Measurements from ENCODE around the gene ATOX1.

The ATOX1 gene

GRCh38 chr5:151773951-151774350, 15.5 kb upstream of the ATOX1 start:
- peaks cover 46% of the 10 kb centered on the region for H3K4me1 Mint-ChIP-seq
- peaks cover 54% of the 10 kb centered on the region for H3K36me3 Mint-ChIP-seq
- no peaks in the 10 kb centered on the region for H3K9me3 Mint-ChIP-seq
- ATAC-seq (no peak), DNase-seq (ENCODE audit: low spot score in 2 of 2) (no peak)
- no peak overlapping the region for H3K4me3 Mint-ChIP-seq
- H3K27ac Mint-ChIP-seq: no peak overlapping the region

DNA sequence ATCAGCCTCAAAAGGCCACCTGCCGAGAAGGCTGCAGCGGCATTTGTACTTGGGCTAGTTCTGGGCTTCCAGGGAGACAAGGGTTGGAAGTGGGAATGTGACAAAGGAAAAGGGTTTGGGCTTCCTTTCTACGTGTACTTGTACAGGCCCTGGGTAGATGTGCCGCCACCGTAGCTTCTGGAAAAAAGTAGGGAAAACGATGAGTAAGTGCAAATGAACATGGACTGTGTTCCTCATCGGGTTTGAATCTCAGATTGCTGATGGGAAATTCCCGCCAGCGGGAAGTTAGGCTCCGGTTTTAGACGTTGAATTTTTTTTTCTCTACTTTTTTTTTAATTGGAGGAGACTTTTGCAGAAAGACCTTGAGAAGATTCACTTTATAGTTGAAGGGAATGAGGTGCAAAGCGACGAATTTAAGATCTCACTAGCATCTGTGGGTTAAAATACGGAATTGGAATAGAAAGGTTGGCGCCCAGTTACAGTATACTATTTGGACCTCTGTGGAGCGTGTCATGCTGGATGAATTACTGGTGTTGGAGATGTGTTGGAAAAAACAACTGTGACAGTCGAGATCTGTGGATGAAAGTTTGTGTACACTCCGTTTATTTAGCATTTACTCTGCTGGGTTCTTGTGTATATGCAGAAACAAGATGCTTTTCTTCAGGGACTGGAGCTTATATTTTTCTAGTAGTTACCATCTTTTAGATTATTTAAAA, 14.6 kb upstream of the ATOX1 start:
- Mint-ChIP-seq H3K27ac (no peak overlapping the region), H3K36me3 (peaks cover 44% of the 10 kb centered on the region), H3K4me1 (peaks cover 40% of the 10 kb centered on the region), H3K4me3 (no peak overlapping the region), H3K9me3 (no peaks in the 10 kb centered on the region)
- DNase-seq (ENCODE audit: low spot score in 2 of 2): no peak
- no peak for ATAC-seq

- no peak overlapping the region for H3K27ac Mint-ChIP-seq
- no peaks in the 10 kb centered on the region for H3K9me3 Mint-ChIP-seq
- H3K4me3 Mint-ChIP-seq: no peak overlapping the region
- H3K4me1 Mint-ChIP-seq: peaks cover 32% of the 10 kb centered on the region
- peak; percentile 33 to 81 for DNase-seq (ENCODE audit: low spot score in 2 of 2)
- ATAC-seq: peak; percentile 1
- peaks cover 37% of the 10 kb centered on the region for H3K36me3 Mint-ChIP-seq
These were observed 13.8 kb upstream of the ATOX1 start for GRCh38 chr5:151772029-151772845.

DNA sequence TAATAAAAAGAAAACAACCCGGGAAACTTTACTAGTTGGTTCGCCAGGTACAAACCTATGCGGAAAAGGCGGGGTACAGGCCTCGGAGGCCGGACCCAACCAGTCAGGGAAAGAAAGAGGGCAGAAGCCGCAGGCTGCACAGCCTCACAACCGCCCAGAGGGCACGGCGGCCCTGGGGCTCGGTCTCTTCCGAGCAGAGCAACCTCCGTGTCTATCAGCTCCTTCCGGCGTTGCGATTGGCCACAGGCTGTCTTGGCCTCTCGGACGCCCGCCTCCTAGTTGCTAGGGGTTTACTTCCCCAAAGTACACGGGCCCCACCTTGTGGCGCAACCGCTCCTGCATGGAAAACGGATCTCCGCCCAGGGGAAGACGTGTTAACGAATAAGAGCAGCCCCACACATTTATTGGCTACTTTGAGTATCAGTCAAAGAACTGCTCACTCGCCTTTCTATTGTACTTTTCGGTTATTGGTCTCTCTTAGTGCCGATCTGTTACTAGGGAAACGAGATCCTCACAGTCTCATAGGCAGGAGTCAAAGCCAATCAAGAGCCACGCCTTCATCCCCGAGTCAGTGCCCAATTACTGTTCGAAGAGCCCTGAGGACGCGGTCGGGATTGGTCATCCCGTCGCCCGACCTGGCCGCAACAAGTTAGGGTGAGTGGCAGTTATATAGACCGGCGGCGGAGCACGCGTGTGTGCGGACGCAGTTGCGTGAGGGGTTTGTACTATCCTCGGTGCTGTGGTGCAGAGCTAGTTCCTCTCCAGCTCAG, 13.0 kb upstream of the ATOX1 start, which contains the start of gene G3BP1:
Gene G3BP1, plus strand, starts transcription at position 696 of the 770 bp plus-strand sequence. CDS start 14,667 bp downstream, outside the sequence.
- H3K27ac Mint-ChIP-seq: no peak within 1 kb of the TSS
- H3K36me3 Mint-ChIP-seq: peaks cover 29% of the 10 kb centered on the region
- DNase-seq (ENCODE audit: low spot score in 2 of 2): peak; percentile 92 to 99
- no peak within 1 kb of the TSS for H3K4me3 Mint-ChIP-seq
- ATAC-seq: peak; percentile 88
- peaks cover 24% of the 10 kb centered on the region for H3K4me1 Mint-ChIP-seq
- H3K9me3 Mint-ChIP-seq: no peaks in the 10 kb centered on the region

DNA sequence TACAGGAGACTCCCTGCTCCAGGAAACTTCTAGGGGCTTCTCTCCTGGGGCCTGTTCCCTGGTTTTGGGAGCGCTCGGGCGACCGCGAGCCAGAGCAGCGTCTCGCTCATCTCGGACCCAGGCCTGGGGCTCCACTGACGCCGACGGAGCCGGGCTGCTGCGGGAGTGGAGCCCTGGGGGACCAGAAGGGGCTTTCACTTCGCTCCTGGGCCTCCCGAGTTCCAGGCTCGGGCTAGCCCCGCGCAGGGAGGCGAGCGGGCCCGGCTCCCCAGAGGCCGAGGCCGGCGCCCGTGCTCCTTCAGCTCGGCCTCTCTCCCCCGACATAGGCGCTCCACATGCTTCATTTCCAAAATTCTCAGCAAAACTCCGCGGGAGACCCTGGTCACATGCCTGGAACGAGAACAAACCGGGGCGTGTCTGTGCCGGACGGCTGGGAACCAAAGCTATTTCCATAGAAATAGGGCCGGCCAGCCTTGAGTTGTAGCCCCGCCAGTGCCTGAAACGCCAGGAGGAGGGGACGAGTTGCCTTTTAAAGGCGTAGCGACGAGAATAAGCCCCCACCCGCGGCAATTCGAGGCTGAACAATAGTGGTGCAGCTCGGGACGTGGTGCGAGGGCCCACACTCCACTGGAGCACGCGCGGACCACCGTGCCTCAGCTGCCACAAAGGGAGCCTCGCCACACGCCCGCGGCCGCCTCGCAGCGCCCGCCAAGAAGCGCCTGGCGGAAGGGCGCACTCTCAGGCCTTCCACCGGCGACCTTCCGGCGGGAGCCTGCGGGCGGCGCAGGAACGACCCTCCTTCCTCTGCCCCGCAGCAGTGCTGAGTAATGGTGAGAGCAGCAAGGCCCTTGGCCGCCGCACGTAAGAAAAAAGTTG, 12.2 kb upstream of the ATOX1 start:
- DNase-seq (ENCODE audit: low spot score in 2 of 2) (peak in 1 of 2 donors; percentile 20), ATAC-seq (peak; percentile 48)
- H3K36me3 Mint-ChIP-seq: peaks cover 21% of the 10 kb centered on the region
- H3K27ac Mint-ChIP-seq: no peak overlapping the region
- H3K4me3 Mint-ChIP-seq: no peak overlapping the region
- H3K4me1 Mint-ChIP-seq: peaks cover 16% of the 10 kb centered on the region
- no peaks in the 10 kb centered on the region for H3K9me3 Mint-ChIP-seq

DNA sequence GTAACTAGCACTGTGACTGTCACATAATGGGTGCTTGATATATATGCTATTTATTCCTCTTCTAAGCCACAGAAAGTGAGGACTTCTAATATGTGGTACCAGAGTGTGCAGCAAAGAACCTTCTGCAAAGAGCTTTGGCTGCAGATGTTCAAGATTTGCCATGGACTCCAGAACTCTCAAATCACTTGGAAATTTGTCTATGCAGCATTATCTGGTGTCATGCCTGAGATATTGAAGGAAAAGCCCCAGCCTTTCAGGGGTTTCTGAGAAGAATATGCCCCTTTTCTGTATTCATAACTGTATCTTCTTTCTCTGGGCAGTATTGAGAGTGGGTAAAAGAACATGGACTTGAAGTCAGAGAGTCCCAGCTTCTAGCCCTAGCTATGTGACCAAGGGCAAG, 8.5 kb upstream of the ATOX1 start:
- Mint-ChIP-seq H3K4me1 (no peaks in the 10 kb centered on the region), H3K4me3 (no peak overlapping the region), H3K9me3 (no peaks in the 10 kb centered on the region), H3K36me3 (no peaks in the 10 kb centered on the region), H3K27ac (no peak overlapping the region)
- ATAC-seq (no peak), DNase-seq (ENCODE audit: low spot score in 2 of 2) (no peak)

- ATAC-seq (no peak), DNase-seq (ENCODE audit: low spot score in 2 of 2) (no peak)
- Mint-ChIP-seq H3K27ac (no peak overlapping the region), H3K36me3 (no peaks in the 10 kb centered on the region), H3K4me3 (no peak overlapping the region), H3K4me1 (no peaks in the 10 kb centered on the region), H3K9me3 (no peaks in the 10 kb centered on the region)
These were observed 6.4 kb upstream of the ATOX1 start for GRCh38 chr5:151764801-151765200.

DNA sequence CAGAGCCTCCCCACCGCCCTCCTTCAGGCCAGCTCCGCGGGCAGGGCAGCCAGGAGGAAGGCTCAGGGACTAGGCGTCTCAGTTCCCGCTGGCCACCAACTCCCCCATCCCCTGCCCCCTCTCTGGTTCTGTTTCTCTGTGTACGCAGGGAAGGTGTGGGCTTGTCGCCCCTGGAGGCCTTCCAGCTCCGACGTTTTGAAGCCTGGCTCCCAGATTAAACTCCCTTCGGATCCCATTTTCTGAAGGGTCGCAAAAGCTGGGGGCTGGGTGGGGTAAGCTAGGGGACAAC, 346 bp downstream of the ATOX1 start:
- peak; percentile 42 for ATAC-seq

DNA sequence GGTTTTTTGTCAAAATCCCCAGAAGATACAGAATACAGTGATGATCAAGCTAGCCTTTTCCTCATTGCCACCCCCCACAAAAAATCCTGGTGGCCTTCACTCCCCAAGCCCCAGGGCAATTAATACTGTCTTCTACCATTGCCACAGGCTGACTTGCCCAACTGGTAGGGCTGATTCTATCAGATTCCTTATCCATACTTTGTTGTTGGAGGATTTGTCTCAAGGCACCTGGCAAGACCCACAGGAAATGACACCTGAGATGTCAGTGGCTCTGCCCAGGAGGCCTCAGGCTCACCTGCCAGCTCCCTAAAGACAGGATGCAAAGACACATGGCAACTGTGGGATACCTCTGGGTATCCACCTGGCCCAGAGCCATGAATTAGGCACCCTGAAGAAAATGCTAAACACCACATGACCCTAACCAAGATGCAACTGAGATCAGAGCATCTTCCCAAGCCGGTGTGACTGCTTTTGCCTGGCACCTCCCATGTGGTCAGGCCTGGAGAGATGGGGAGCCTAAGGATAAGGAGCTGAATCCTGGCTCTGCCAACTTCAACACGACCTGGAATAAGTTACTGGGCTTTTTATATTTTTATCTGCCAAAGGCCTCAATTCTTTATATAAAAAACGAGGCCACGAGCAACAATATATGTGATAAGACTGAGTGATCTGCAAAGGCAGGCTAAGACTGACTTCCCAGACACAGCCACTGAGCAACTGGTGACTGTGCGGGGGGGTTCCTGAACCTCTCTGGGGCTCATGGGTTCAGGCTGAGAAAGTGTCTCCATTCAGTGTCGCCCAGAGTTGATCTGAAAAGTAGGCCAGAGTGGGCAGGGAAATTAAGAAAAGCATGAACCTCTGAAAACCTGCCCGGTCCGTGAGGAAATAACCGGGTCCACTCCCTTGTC, 944 bp downstream of the ATOX1 start:
- peaks cover 39% of the 10 kb centered on the region for H3K4me1 Mint-ChIP-seq
- peaks cover 22% of the 10 kb centered on the region for H3K36me3 Mint-ChIP-seq
- ATAC-seq (peak; percentile 69), DNase-seq (ENCODE audit: low spot score in 2 of 2) (no peak)
- peak overlapping the region; percentile 91 for H3K4me3 Mint-ChIP-seq
- H3K27ac Mint-ChIP-seq: peak overlapping the region; percentile 97
- H3K9me3 Mint-ChIP-seq: no peaks in the 10 kb centered on the region

More for the DNA sequence above, 346 bp downstream of the ATOX1 start:
- H3K27ac Mint-ChIP-seq: peak overlapping the region; percentile 97
- peak overlapping the region; percentile 91 for H3K4me3 Mint-ChIP-seq
- no peak for DNase-seq (ENCODE audit: low spot score in 2 of 2)
- peaks cover 21% of the 10 kb centered on the region for H3K36me3 Mint-ChIP-seq
- no peaks in the 10 kb centered on the region for H3K9me3 Mint-ChIP-seq
- H3K4me1 Mint-ChIP-seq: peaks cover 39% of the 10 kb centered on the region

GRCh38 chr5:151755383-151755782, 3.0 kb downstream of the ATOX1 start:
- H3K9me3 Mint-ChIP-seq: no peaks in the 10 kb centered on the region
- DNase-seq (ENCODE audit: low spot score in 2 of 2) (no peak), ATAC-seq (no peak)
- H3K36me3 Mint-ChIP-seq: peaks cover 35% of the 10 kb centered on the region
- H3K27ac Mint-ChIP-seq: no peak overlapping the region
- H3K4me1 Mint-ChIP-seq: peaks cover 46% of the 10 kb centered on the region
- H3K4me3 Mint-ChIP-seq: no peak overlapping the region

GRCh38 chr5:151751593-151751992, 6.8 kb downstream of the ATOX1 start:
- ATAC-seq (no peak), DNase-seq (ENCODE audit: low spot score in 2 of 2) (no peak)
- Mint-ChIP-seq H3K36me3 (peaks cover 39% of the 10 kb centered on the region), H3K4me3 (no peak overlapping the region), H3K27ac (peak overlapping the region; percentile 17), H3K9me3 (no peaks in the 10 kb centered on the region), H3K4me1 (peaks cover 33% of the 10 kb centered on the region)

GRCh38 chr5:151751091-151751490, 7.3 kb downstream of the ATOX1 start:
- ATAC-seq: no peak
- DNase-seq (ENCODE audit: low spot score in 2 of 2): no peak
- peaks cover 33% of the 10 kb centered on the region for H3K4me1 Mint-ChIP-seq
- H3K36me3 Mint-ChIP-seq: peaks cover 34% of the 10 kb centered on the region
- H3K4me3 Mint-ChIP-seq: no peak overlapping the region
- H3K27ac Mint-ChIP-seq: no peak overlapping the region
- H3K9me3 Mint-ChIP-seq: no peaks in the 10 kb centered on the region

GRCh38 chr5:151750121-151750520, 8.3 kb downstream of the ATOX1 start:
- ATAC-seq: no peak
- H3K9me3 Mint-ChIP-seq: no peaks in the 10 kb centered on the region
- DNase-seq (ENCODE audit: low spot score in 2 of 2): no peak
- H3K36me3 Mint-ChIP-seq: peaks cover 40% of the 10 kb centered on the region
- H3K4me1 Mint-ChIP-seq: peaks cover 34% of the 10 kb centered on the region
- peak overlapping the region; percentile 79 for H3K27ac Mint-ChIP-seq
- peak overlapping the region; percentile 49 for H3K4me3 Mint-ChIP-seq

All from stimulated activated effector memory CD8-positive, alpha-beta T cell treated with anti-CD3 and anti-CD28 coated beads, Interleukin-12 subunit alpha, Interleukin-12 subunit beta, amount 100 ng/mL, for 72 hours (primary cell).